Parathyroid adenoma (tissue), 2 donors: Measurements from ENCODE around the gene TLE2.

Source experiments
- H2AFZ ChIP-seq: fragments of 300-600 bp; sonication (generic); one replicate; pipeline ENCODE4 v1.7.0; 2017; ENCODE audit warnings: antibody characterized with exemption, mild to moderate bottlenecking
- H3K27ac ChIP-seq: fragments of 300-600 bp; sonication (generic); one replicate; pipeline ENCODE4 v1.7.0; 2017
- H3K27me3 ChIP-seq: fragments of 300-600 bp; sonication (generic); one replicate; pipeline ENCODE4 v1.7.0; 2017; ENCODE audit warnings: low read length; ENCODE audit not compliant: control insufficient read depth, insufficient read depth
- H3K36me3 ChIP-seq: fragments of 300-600 bp; sonication (generic); one replicate; pipeline ENCODE4 v1.7.0; 2017; ENCODE audit warnings: low read length; ENCODE audit not compliant: control insufficient read depth, insufficient read depth
- H3K4me1 ChIP-seq: fragments of 300-600 bp; sonication (generic); one replicate; pipeline ENCODE4 v1.7.0; 2017; ENCODE audit warnings: control low read depth
- H3K4me2 ChIP-seq: fragments of 300-600 bp; sonication (generic); one replicate; pipeline ENCODE4 v1.7.0; 2017; ENCODE audit warnings: low read length
- H3K4me3 ChIP-seq: fragments of 300-600 bp; sonication (generic); one replicate; pipeline ENCODE4 v1.7.0; 2017; ENCODE audit warnings: low read depth, low read length
- H3K79me2 ChIP-seq: fragments of 300-600 bp; sonication (generic); one replicate; pipeline ENCODE4 v1.7.0; 2017; ENCODE audit warnings: control low read depth
- H3K9ac ChIP-seq: fragments of 300-600 bp; sonication (generic); one replicate; pipeline ENCODE4 v1.7.0; 2017; ENCODE audit warnings: mild to moderate bottlenecking
- H3K9me3 ChIP-seq: fragments of 300-600 bp; sonication (generic); one replicate; pipeline ENCODE4 v1.7.0; 2017; ENCODE audit warnings: low read length; ENCODE audit not compliant: control insufficient read depth
- CTCF ChIP-seq: fragments of 300-600 bp; sonication (generic); IDR thresholded peaks from one replicate; pipeline ENCODE4 v1.7.0; 2017; ENCODE audit warnings: antibody characterized with exemption, mild to moderate bottlenecking
- donor health status: primary hyperparathyroidism.

The TLE2 gene

DNA sequence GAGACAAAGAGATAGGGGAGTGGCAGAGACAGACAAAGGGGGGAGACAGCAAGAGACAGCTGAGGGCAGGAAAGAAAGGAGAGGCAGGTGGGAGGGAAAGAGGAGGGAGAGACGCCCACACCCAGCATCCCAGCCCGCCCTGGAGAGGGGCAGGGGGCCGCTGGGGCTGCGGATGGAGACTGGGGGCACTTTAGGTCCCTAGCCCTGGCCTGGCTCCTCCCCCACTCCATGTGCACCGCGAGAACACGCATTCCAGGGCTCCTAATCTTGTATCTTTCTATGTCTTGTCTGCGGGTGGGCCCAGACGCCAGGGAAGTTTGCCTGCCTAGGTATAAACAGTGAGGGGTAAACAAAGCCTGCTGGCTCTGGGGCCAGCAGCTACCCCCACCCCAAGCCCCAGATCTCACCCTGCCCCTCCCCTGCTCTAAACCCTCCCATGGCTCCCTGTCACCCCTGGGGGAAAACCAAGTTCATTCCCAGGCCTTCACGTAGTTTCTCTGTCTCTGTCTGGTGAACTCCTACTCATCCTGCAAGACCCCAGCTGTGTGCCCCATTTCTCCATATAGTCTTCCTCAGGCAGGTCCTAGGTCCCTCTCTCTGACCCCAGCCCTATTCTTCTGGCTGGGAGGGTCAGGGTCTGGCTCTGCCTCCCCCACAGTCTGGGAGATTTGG, 27.5 kb upstream of the TLE2 start:
- Histone ChIP-seq H3K9me3 (no peaks in the 10 kb centered on the region), H3K4me3 (peak overlapping the region; percentile 12), H3K4me1 (peaks cover 43% of the 10 kb centered on the region), H3K9ac (no peak overlapping the region), H3K36me3 (no peaks in the 10 kb centered on the region), H3K79me2 (peaks cover 3% of the 10 kb centered on the region), H3K4me2 (peak overlapping the region; percentile 29), H2AFZ (no peak overlapping the region), H3K27ac (peak overlapping the region; percentile 93), H3K27me3 (no peaks in the 10 kb centered on the region)
- no peak for TF ChIP-seq CTCF

DNA sequence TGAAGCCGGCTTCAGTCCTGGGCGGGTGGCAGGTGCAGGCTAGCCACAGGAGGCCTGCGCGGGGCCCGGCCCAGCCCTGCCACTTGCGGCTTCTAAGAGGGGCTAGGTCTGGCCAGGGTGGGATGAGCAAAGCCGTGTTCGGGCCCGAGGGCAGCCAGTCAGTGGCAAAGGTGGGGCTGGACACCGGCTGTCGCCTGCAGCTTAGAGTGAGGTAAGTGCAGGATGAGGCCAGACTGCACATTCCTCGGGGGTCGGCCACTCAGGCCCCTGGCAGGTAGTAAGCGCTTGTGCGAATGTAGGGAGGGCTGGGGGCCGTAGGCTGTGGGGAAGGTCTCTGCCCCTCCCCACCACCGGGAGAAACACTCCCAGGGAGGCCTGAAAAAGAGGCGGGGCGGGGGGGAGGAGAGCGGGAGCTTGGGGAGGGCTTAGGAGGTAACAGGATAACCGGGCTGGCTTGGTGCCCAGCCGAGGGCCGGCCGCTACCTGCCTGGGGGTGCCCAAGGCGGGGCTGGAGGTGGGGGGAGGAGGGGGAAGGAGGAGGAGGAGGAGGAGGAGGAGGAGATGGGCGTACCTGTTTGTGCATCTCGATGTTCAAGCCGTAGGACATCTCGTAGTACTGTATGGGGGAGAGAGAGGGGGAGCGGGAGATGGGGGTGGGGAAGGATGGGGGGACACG, 26.8 kb upstream of the TLE2 start:
- Histone ChIP-seq H3K27me3 (no peaks in the 10 kb centered on the region), H3K9ac (no peak overlapping the region), H3K36me3 (no peaks in the 10 kb centered on the region), H2AFZ (no peak overlapping the region), H3K79me2 (peaks cover 3% of the 10 kb centered on the region), H3K9me3 (no peaks in the 10 kb centered on the region), H3K4me2 (peak overlapping the region; percentile 56), H3K4me3 (no peak overlapping the region), H3K4me1 (peaks cover 43% of the 10 kb centered on the region), H3K27ac (peak overlapping the region; percentile 93)
- no peak for TF ChIP-seq CTCF

GRCh38 chr19:3054972-3055740, 26.1 kb upstream of the TLE2 start:
- Histone ChIP-seq H2AFZ (no peak overlapping the region), H3K4me3 (no peak overlapping the region), H3K27ac (peak overlapping the region; percentile 2), H3K79me2 (peaks cover 3% of the 10 kb centered on the region), H3K27me3 (no peaks in the 10 kb centered on the region), H3K4me1 (peaks cover 43% of the 10 kb centered on the region), H3K36me3 (no peaks in the 10 kb centered on the region), H3K9ac (no peak overlapping the region), H3K9me3 (no peaks in the 10 kb centered on the region), H3K4me2 (peak overlapping the region; percentile 56)
- TF ChIP-seq CTCF = no peak

DNA sequence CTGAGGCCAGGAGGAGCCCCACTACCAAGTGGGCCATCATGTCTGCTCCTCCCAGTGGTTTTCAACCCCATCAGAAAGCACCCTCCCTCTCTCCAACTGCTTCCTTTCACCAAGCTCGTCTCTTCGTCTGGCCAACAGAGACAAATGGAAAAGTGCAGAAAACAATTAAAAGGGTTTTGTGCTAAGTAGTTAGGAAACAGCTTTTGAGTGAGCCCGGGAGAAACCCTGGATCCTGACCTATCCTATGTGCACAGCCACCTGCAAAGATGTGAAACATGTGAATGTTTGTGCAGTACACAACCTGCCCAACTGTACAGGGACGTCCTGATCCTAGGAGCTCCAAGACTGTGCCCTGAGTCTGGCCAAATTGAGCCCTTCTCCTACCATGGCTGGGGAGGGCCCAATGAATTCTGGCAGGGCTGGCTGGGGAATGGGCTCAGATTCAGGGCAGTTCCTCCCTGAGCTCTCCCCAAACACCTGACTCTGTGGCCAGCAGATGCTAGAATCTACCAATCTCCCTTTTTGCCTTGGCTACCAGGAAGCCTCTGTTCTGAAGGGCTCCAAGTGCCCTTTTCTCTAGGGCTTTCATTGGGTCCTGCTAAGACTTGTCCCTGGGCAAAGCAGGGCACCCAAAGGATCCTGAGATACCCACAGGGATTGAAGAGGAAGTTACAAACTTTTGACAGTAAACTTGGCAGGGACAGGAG, 25.3 kb upstream of the TLE2 start:
- Histone ChIP-seq H2AFZ (no peak overlapping the region), H3K4me3 (no peak overlapping the region), H3K4me2 (no peak overlapping the region), H3K9ac (no peak overlapping the region), H3K27me3 (no peaks in the 10 kb centered on the region), H3K27ac (no peak overlapping the region), H3K4me1 (peaks cover 42% of the 10 kb centered on the region), H3K9me3 (no peaks in the 10 kb centered on the region), H3K36me3 (no peaks in the 10 kb centered on the region), H3K79me2 (no peaks in the 10 kb centered on the region)
- no peak for TF ChIP-seq CTCF
